Measurements from ENCODE around the gene MEGF10.

MEGF10 gene

GRCh38 chr5:127447827-127448226 lies 157.2 kb downstream of the MEGF10 start:
- ChIA-PET CTCF (interaction anchor here (1.5 kb wide), 1 partner anchor 10 kb away, joined by 3 read pairs; no protein-coding TSS in a partner anchor), POLR2A (no interaction called here)
- no peak for DNase-seq (ENCODE audit: extremely low spot score)
- TF ChIP-seq CTCF (IDR thresholded peaks at IDR 0.05; ENCODE audit: control extremely low read depth, extremely low read depth, low read depth, missing control alignments): no peak

DNA sequence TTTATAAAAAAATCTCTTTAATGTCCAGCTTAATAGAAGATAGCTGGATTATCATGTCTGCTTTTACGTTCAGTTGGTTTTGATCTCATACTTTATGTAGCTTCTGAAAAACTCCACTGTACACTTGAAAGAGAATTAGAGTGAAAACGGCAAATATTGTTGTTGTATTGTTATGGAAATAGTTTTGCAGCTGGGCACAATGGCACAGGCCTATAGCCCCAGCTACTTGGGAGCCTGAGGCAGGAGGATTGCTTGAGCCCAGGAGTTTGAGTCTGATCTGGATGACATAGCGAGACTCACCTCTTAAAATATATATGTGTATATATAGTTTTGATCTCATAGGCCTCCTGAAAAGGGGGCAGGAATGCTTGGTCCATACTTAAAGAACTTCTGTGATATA lies 159.4 kb downstream of the MEGF10 start:
- ChIA-PET POLR2A (no interaction called here), CTCF (interaction anchor here (1.2 kb wide), 3 partner anchors 13 to 849 kb away, joined by 3 to 4 read pairs (median 3); partner anchors contain the start of gene PHAX)
- no peak for DNase-seq (ENCODE audit: extremely low spot score)
- TF ChIP-seq CTCF (IDR thresholded peaks at IDR 0.05; ENCODE audit: control extremely low read depth, extremely low read depth, low read depth, missing control alignments): no peak

DNA sequence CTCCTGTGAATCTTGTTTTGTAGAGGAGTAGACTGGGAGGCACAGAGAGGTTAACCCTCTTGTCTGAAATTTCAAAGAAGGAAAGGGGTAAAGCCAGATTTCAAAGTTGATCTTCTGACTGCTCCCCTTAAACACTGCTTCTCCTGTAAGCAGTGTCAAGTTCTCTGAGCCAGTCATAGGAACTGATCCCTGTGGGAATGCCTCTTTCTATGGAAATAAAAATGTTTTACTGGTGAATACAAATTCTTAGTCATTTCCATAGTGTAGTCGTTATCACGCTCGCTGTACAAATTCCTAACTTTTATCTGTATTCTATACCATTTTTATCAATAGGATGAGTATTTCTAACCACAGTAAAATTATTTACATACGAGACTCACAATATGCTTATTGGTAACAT lies 160.5 kb downstream of the MEGF10 start:
- CTCF ChIA-PET: interaction anchor here (1.6 kb wide), 1 partner anchor 8 kb away, joined by 4 read pairs; no protein-coding TSS in a partner anchor
- DNase-seq (ENCODE audit: extremely low spot score): no peak
- no peak for TF ChIP-seq CTCF (IDR thresholded peaks at IDR 0.05; ENCODE audit: control extremely low read depth, extremely low read depth, low read depth, missing control alignments)
- POLR2A ChIA-PET: no interaction called here

GRCh38 chr5:127452626-127453025 lies 162.0 kb downstream of the MEGF10 start:
- no peak for TF ChIP-seq CTCF (IDR thresholded peaks at IDR 0.05; ENCODE audit: control extremely low read depth, extremely low read depth, low read depth, missing control alignments)
- POLR2A ChIA-PET: no interaction called here
- CTCF ChIA-PET: interaction anchor here (0.9 to 1.6 kb wide), 2 partner anchors 10 to 776 kb away, joined by 3 to 4 read pairs; no protein-coding TSS in a partner anchor
- no peak for DNase-seq (ENCODE audit: extremely low spot score)

GRCh38 chr5:127471211-127471610 lies 180.6 kb downstream of the MEGF10 start:
- no peak for DNase-seq (ENCODE audit: extremely low spot score)
- ChIA-PET CTCF (interaction anchor here (0.9 to 1.7 kb wide), 2 partner anchors 11 to 21 kb away, joined by 3 to 4 read pairs; no protein-coding TSS in a partner anchor), POLR2A (interaction anchor here (0.6 kb wide), 1 partner anchor 811 kb away, joined by 4 read pairs; no protein-coding TSS in a partner anchor)
- no peak for TF ChIP-seq CTCF (IDR thresholded peaks at IDR 0.05; ENCODE audit: control extremely low read depth, extremely low read depth, low read depth, missing control alignments)

DNA sequence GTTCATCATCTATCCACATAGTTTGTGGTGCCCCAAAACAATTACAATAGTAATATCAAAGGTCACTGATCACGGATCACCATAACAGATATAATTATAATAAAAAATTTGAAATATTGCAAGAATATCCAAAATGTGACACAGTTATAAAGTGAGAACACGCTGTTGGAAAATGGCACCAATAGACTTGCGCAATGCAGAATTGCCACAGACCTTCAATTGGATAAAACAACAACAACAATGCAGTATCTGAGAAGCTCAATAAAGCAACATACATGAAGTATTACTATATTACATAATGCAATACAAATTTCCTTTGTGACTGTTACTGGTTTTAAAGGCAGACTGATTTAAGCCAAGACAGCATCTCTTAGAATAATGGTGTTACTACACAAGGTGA lies 182.1 kb downstream of the MEGF10 start:
- POLR2A ChIA-PET: no interaction called here
- no peak for TF ChIP-seq CTCF (IDR thresholded peaks at IDR 0.05; ENCODE audit: control extremely low read depth, extremely low read depth, low read depth, missing control alignments)
- CTCF ChIA-PET: interaction anchor here (0.6 kb wide), 1 partner anchor 535 kb away, joined by 3 read pairs; no protein-coding TSS in a partner anchor
- DNase-seq (ENCODE audit: extremely low spot score): no peak

All from GM10248 (cell line).